Measurements from ENCODE around the gene STK17A. TPM values are rescaled to one million over a fixed set of nuclear protein-coding genes. Genes with fewer than 3 reads are reported as not detected.

Gene STK17A
- total RNA-seq, 1 donor from 2014 or later = 35.0 TPM

GRCh38 chr7:43659549-43659896 is 76.6 kb downstream of the STK17A start:
- Mint-ChIP-seq H3K36me3 (ENCODE audit: low read depth) (no peaks in the 10 kb centered on the region), H3K4me3 (ENCODE audit: unreplicated experiment) (no peak overlapping the region), H3K9me3 (ENCODE audit: low read depth) (no peaks in the 10 kb centered on the region), H3K27me3 (ENCODE audit: low read depth) (no peaks in the 10 kb centered on the region), H3K4me1 (ENCODE audit: low read depth) (peaks cover 40% of the 10 kb centered on the region), H3K27ac (ENCODE audit: unreplicated experiment) (peak overlapping the region; percentile 93)
- DNase-seq (ENCODE audit: low spot score) = no peak
- TF ChIP-seq, protein P1, sequence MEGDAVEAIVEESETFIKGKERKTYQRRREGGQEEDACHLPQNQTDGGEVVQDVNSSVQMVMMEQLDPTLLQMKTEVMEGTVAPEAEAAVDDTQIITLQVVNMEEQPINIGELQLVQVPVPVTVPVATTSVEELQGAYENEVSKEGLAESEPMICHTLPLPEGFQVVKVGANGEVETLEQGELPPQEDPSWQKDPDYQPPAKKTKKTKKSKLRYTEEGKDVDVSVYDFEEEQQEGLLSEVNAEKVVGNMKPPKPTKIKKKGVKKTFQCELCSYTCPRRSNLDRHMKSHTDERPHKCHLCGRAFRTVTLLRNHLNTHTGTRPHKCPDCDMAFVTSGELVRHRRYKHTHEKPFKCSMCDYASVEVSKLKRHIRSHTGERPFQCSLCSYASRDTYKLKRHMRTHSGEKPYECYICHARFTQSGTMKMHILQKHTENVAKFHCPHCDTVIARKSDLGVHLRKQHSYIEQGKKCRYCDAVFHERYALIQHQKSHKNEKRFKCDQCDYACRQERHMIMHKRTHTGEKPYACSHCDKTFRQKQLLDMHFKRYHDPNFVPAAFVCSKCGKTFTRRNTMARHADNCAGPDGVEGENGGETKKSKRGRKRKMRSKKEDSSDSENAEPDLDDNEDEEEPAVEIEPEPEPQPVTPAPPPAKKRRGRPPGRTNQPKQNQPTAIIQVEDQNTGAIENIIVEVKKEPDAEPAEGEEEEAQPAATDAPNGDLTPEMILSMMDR (IDR thresholded peaks at IDR 0.05) = no peak

DNA sequence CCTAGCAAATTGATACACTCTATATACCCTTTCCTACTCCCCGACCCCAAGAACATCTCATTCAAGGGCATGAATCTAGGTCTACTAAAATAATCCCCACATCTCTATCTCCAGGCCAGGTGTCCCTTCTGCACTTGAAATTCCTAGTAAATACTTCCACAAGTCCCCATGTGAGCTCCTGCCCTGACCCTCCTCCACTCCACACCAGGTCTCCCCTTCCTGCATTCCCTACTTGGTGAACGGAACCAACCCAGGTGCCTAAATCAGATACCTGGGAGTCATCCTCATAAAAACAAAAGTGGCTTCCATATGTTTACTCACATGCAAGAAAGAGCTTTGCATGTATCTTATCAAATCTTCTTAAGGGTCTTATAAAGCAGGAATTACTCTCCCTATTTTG is 77.2 kb downstream of the STK17A start:
- no peak for DNase-seq (ENCODE audit: low spot score)
- Mint-ChIP-seq H3K36me3 (ENCODE audit: low read depth) (no peaks in the 10 kb centered on the region), H3K4me1 (ENCODE audit: low read depth) (peaks cover 43% of the 10 kb centered on the region), H3K9me3 (ENCODE audit: low read depth) (no peaks in the 10 kb centered on the region), H3K27me3 (ENCODE audit: low read depth) (no peaks in the 10 kb centered on the region), H3K4me3 (ENCODE audit: unreplicated experiment) (no peak overlapping the region), H3K27ac (ENCODE audit: unreplicated experiment) (peak overlapping the region; percentile 55)
- TF ChIP-seq, protein P1 (IDR thresholded peaks at IDR 0.05) = no peak

DNA sequence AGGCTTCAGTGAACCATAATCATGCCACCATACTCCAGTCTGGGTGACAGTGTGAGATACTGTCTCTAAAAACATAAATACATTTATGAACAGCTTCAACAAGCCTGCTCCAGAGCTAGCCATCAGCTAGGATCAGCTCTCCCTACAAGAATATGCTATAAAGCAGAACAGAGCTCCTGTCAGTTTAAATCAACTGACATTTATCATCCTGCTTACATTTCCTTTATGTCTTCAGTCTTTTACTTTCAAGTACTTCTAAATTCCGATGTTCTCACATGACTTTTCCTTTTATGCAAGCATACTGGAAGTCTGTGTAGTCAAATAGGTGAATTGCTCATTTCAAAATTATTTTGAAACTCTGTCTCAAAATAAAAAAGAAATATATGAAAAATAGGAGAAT is 81.8 kb downstream of the STK17A start:
- peaks cover 4% of the 10 kb centered on the region for H3K9me3 Mint-ChIP-seq (ENCODE audit: low read depth)
- no peaks in the 10 kb centered on the region for H3K36me3 Mint-ChIP-seq (ENCODE audit: low read depth)
- no peak overlapping the region for H3K4me3 Mint-ChIP-seq (ENCODE audit: unreplicated experiment)
- no peak for DNase-seq (ENCODE audit: low spot score)
- peak overlapping the region; percentile 2 for H3K27ac Mint-ChIP-seq (ENCODE audit: unreplicated experiment)
- TF ChIP-seq, protein P1 (IDR thresholded peaks at IDR 0.05) = no peak
- peaks cover 31% of the 10 kb centered on the region for H3K4me1 Mint-ChIP-seq (ENCODE audit: low read depth)
- H3K27me3 Mint-ChIP-seq (ENCODE audit: low read depth) = no peaks in the 10 kb centered on the region

GRCh38 chr7:43666938-43667337 is 84.0 kb downstream of the STK17A start:
- TF ChIP-seq, protein P1 (IDR thresholded peaks at IDR 0.05) = no peak
- Mint-ChIP-seq H3K4me1 (ENCODE audit: low read depth) (peaks cover 21% of the 10 kb centered on the region), H3K27ac (ENCODE audit: unreplicated experiment) (no peak overlapping the region), H3K36me3 (ENCODE audit: low read depth) (no peaks in the 10 kb centered on the region), H3K4me3 (ENCODE audit: unreplicated experiment) (no peak overlapping the region), H3K9me3 (ENCODE audit: low read depth) (peaks cover 4% of the 10 kb centered on the region), H3K27me3 (ENCODE audit: low read depth) (no peaks in the 10 kb centered on the region)
- DNase-seq (ENCODE audit: low spot score) = no peak

- DNase-seq (ENCODE audit: low spot score) = no peak
- Mint-ChIP-seq H3K4me3 (ENCODE audit: unreplicated experiment) (no peak overlapping the region), H3K36me3 (ENCODE audit: low read depth) (no peaks in the 10 kb centered on the region), H3K27me3 (ENCODE audit: low read depth) (no peaks in the 10 kb centered on the region), H3K27ac (ENCODE audit: unreplicated experiment) (no peak overlapping the region), H3K4me1 (ENCODE audit: low read depth) (peaks cover 25% of the 10 kb centered on the region), H3K9me3 (ENCODE audit: low read depth) (peaks cover 9% of the 10 kb centered on the region)
- TF ChIP-seq, protein P1 (IDR thresholded peaks at IDR 0.05) = no peak
Measured at GRCh38 chr7:43668035-43668434, 85.1 kb downstream of the STK17A start.

Data from chondrocyte (in vitro differentiated cells).